Type B pancreatic cell (in vitro differentiated cells): ENCODE results near the gene LEP. TPM values are rescaled to one million over a fixed set of nuclear protein-coding genes. Genes with fewer than 3 reads are reported as not detected.

Experiments
- DNase-seq: peaks from one replicate; pipeline ENCODE4 v3.0.0; 2021; ENCODE audit warnings: mixed read lengths; ENCODE audit not compliant: unreplicated experiment; ENCODE audit errors: extremely low spot score
- H3K27ac Mint-ChIP-seq: 2 replicates; pipeline ENCODE4 v1.8.0; 2021; ENCODE audit warnings: mild to moderate bottlenecking, mixed read lengths
- H3K27me3 Mint-ChIP-seq: 2 replicates; pipeline ENCODE4 v1.8.0; 2021; ENCODE audit warnings: mixed read lengths
- H3K36me3 Mint-ChIP-seq: 2 replicates; pipeline ENCODE4 v1.8.0; 2021; ENCODE audit warnings: mixed read lengths
- H3K4me1 Mint-ChIP-seq: one replicate; pipeline ENCODE4 v1.8.0; 2021; ENCODE audit warnings: mixed read lengths; ENCODE audit not compliant: unreplicated experiment
- H3K4me3 Mint-ChIP-seq: 2 replicates; pipeline ENCODE4 v1.8.0; 2021; ENCODE audit warnings: mild to moderate bottlenecking, mixed read lengths
- H3K9me3 Mint-ChIP-seq: 2 replicates; pipeline ENCODE4 v1.8.0; 2021; ENCODE audit warnings: mixed read lengths
- total RNA-seq: library from RNA; stranded (reverse); gene quantifications from 2 replicates; pipeline ENCODE4 v1.2.1, GENCODE V29; 2021; ENCODE audit warnings: low replicate concordance
- TF ChIP-seq, protein P1 (sequence below): fragments of 200-600 bp; sonication (generic); conservative IDR thresholded peaks from 2 replicates; pipeline ENCODE4 v1.5.0; 2021; ENCODE audit warnings: antibody characterized with exemption, mild to moderate bottlenecking

Gene LEP
- total RNA-seq, 1 donor from 2014 or later = not detected

DNA sequence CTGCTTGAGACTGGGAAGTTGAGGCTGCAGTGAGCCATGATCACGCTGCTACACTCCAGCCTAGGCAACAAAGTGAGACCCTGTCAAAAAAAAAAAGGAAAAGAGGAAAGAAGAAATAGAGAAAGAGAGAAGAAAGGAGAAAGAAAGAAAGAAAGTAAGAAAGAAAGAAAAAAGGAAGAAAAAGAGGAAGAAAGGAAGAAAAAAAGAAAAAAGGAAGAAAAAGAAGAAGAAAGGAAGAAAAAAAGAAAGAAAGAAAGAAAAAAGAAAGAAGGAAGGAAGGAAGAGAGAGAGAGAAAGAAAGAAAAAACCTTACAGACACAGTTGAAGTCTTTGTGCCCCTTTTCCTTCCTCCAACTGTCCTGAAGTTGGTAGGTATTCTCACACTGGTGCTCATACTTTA lies 26.6 kb upstream of the LEP start:
- peaks cover 45% of the 10 kb centered on the region for H3K27me3 Mint-ChIP-seq
- H3K4me1 Mint-ChIP-seq = no peaks in the 10 kb centered on the region
- no peaks in the 10 kb centered on the region for H3K9me3 Mint-ChIP-seq
- TF ChIP-seq, protein P1, sequence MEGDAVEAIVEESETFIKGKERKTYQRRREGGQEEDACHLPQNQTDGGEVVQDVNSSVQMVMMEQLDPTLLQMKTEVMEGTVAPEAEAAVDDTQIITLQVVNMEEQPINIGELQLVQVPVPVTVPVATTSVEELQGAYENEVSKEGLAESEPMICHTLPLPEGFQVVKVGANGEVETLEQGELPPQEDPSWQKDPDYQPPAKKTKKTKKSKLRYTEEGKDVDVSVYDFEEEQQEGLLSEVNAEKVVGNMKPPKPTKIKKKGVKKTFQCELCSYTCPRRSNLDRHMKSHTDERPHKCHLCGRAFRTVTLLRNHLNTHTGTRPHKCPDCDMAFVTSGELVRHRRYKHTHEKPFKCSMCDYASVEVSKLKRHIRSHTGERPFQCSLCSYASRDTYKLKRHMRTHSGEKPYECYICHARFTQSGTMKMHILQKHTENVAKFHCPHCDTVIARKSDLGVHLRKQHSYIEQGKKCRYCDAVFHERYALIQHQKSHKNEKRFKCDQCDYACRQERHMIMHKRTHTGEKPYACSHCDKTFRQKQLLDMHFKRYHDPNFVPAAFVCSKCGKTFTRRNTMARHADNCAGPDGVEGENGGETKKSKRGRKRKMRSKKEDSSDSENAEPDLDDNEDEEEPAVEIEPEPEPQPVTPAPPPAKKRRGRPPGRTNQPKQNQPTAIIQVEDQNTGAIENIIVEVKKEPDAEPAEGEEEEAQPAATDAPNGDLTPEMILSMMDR = no peak
- H3K36me3 Mint-ChIP-seq = no peaks in the 10 kb centered on the region
- H3K4me3 Mint-ChIP-seq = no peak overlapping the region
- DNase-seq = no peak
- H3K27ac Mint-ChIP-seq = no peak overlapping the region

DNA sequence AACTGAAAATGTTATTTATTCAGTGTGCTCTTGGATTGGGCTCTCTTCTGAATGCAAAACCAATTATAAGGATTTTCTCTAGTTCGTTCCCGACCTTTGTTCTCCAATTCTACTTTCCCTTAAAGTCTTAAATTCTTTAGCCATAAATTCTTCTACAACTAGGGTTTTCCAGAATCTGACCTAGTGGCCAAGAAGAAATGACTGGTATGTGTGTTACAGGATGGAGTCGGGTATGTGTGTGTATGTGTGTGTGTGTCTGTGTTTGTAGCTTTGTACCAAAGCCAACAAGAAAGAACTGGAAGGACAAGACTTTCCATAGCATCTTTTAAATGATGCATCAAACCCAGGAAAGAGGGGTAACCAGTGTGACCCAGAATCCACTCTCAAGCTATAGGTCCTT lies 25.8 kb upstream of the LEP start:
- Mint-ChIP-seq H3K9me3 (no peaks in the 10 kb centered on the region), H3K27me3 (peaks cover 49% of the 10 kb centered on the region), H3K36me3 (no peaks in the 10 kb centered on the region), H3K4me1 (no peaks in the 10 kb centered on the region), H3K4me3 (no peak overlapping the region), H3K27ac (no peak overlapping the region)
- TF ChIP-seq, protein P1 = no peak
- DNase-seq = no peak

DNA sequence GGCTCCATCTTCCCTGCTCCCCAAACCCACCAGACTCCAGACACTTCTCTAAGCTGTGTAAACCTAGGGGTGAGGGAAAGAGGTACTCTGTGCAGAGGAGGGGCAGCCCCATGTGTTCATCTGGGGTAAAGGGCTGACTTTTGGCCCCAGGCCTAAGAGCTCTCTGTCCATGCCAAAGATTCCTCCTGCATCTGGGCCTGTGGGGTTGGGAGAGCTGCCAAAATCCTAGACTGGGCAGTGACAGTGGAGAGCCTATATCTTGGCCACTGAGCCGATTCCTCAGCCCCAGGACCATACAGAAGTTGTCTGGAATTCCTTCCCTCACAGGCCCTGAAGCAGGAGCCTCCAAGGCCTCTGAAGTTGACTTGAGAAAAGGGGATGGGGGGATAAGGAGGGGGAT lies 25.3 kb upstream of the LEP start:
- TF ChIP-seq, protein P1 = no peak
- DNase-seq = no peak
- Mint-ChIP-seq H3K4me1 (no peaks in the 10 kb centered on the region), H3K27ac (no peak overlapping the region), H3K4me3 (no peak overlapping the region), H3K36me3 (no peaks in the 10 kb centered on the region), H3K9me3 (no peaks in the 10 kb centered on the region), H3K27me3 (peaks cover 53% of the 10 kb centered on the region)

DNA sequence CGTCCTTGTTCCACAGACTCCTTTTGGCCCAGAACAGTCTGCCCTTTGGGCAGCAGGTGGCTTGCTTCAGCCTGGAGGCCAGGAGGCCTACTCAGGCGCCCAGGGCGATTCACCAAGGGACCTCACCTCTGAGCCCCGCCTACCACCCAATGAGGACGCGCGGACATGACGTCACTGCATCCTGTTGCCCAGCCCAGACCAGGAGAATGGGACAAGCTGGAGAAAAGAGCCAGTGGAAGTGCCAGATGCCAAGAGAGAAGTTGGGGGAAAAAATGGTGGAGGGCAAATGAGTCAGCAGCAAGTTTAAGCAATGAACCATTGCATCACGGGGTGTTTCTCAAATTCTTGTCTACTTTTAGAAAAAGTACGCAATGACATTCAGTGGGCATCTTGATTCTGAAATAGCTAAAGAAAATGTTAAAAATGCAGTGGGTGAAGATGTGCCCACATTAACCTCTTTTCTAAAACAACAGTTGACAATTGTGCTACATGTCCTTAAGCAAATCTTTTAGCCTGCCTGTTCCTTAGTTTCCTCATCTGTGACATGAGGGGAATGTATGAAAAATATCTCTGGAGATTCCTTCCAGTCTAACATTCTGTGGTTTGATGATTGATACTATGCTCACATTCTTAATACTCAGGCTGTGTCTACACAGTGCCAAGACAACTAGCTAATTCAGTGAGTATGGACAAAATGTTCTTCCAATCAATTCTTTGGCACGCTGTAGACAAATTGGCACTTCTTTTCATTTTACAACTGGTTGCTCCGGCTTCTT lies 23.9 kb upstream of the LEP start:
- Mint-ChIP-seq H3K27ac (no peak overlapping the region), H3K4me1 (no peaks in the 10 kb centered on the region), H3K4me3 (no peak overlapping the region), H3K27me3 (peaks cover 50% of the 10 kb centered on the region), H3K36me3 (no peaks in the 10 kb centered on the region), H3K9me3 (no peaks in the 10 kb centered on the region)
- DNase-seq = no peak
- TF ChIP-seq, protein P1 = no peak

DNA sequence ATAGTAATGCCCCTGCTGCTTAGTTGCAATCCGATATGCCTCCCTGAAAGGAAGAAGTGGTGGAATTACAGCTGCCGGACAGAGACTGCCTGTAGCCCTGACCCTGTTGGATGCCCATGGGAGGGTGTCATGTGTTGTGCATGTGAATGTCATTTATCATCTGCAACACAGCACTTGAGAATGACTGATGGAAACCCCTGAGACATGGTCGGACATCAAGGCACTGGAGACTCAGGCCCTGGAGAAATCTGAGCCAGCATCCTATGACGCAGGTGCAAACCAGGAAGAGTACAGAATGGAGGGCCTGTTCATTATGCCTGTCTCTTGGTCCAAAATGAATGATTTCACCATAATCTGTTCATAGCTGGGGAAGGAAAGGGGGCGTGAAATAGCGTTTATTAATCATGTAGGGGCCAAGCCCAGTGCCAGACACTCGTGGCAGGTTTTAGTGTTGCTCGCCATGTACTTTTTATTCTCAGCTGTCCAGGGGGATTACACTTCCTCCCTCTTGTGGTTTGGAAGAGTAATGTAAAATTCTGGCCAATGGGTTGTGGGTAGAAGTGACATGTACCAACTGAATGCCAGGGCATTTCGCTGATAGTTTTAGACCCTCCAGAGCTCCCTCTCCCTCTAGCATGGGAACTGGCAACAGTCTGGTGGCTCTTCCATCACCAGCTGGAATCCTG lies 23.0 kb upstream of the LEP start:
- Mint-ChIP-seq H3K4me1 (no peaks in the 10 kb centered on the region), H3K27me3 (peaks cover 47% of the 10 kb centered on the region), H3K36me3 (no peaks in the 10 kb centered on the region), H3K9me3 (no peaks in the 10 kb centered on the region), H3K27ac (no peak overlapping the region), H3K4me3 (no peak overlapping the region)
- TF ChIP-seq, protein P1 = peak; percentile 52
- DNase-seq = no peak
